HUES48 (cell line): Measurements from ENCODE around the gene SBK2.
A peak's percentile ranks its signal among the peaks of the same experiment; 100 is the strongest.

Source experiments
- H3K27ac ChIP-seq: one replicate; pipeline ENCODE4 v1.7.0; 2013; ENCODE audit warnings: low read depth, low read length, inconsistent platforms
- H3K27me3 ChIP-seq: 2 replicates; pipeline ENCODE4 v1.6.1; 2013; ENCODE audit warnings: mild to moderate bottlenecking, low read length; ENCODE audit not compliant: control insufficient read depth, insufficient read depth
- H3K36me3 ChIP-seq: 2 replicates; pipeline ENCODE4 v1.6.1; 2013; ENCODE audit warnings: low read length; ENCODE audit not compliant: control insufficient read depth, insufficient read depth
- H3K4me1 ChIP-seq: 2 replicates; pipeline ENCODE4 v1.6.1; 2013; ENCODE audit warnings: mild to moderate bottlenecking, low read length; ENCODE audit not compliant: control insufficient read depth, insufficient read depth
- H3K4me3 ChIP-seq: 2 replicates; pipeline ENCODE4 v1.5.1; 2013; ENCODE audit warnings: mild to moderate bottlenecking, low read depth, low read length
- H3K9ac ChIP-seq: 2 replicates; pipeline ENCODE4 v1.6.1; 2013; ENCODE audit warnings: mild to moderate bottlenecking, low read depth, low read length, moderate library complexity
- H3K9me3 ChIP-seq: 2 replicates; pipeline ENCODE4 v1.6.1; 2013; ENCODE audit warnings: low read length; ENCODE audit not compliant: control insufficient read depth, insufficient read depth

Gene SBK2

DNA sequence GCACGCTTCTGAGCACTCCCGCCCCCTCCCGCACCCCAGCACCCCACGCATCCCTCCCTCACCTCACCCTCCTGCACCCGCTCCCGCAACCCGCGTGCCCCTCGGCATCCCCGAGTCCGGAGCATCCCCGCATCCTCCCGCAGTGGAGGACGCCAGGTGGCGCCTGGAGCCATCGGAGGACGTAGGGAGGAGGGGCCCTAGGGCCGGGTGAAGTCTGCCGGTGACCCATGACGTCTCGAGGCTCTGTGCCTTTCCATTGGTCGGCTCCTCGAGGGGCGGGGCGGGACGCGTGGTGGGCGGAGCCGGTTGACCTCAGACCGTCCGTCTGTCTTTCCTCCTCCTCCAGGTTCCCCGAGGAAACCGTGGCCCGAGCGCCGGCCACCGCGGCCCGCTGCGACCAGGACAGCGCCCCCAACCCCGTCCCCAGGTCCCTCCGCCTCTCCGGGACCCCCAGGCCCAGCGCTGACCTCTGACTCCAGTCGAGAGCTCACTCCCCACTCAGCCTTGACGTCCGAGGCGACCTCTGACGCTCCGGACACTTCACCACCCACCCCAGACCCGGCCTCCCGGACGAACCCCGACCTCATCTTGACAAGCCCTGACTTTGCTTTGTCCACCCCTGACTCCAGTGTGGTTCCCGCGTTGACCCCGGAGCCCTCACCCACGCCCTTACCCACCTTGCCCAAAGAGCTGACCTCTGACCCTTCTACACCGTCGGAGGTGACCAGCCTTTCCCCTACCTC, 19.9 kb downstream of the SBK2 start:
- Histone ChIP-seq H3K36me3 (no peaks in the 10 kb centered on the region), H3K27ac (no peak overlapping the region), H3K4me1 (no peaks in the 10 kb centered on the region), H3K9me3 (no peaks in the 10 kb centered on the region), H3K4me3 (peak overlapping the region; percentile 25; the same call in 1 of the 2 replicates), H3K27me3 (no peaks in the 10 kb centered on the region), H3K9ac (no peak overlapping the region)

- Histone ChIP-seq H3K27me3 (peaks cover 21% of the 10 kb centered on the region), H3K36me3 (no peaks in the 10 kb centered on the region), H3K9ac (no peak overlapping the region), H3K4me3 (no peak overlapping the region), H3K4me1 (no peaks in the 10 kb centered on the region), H3K27ac (no peak overlapping the region), H3K9me3 (peaks cover 2% of the 10 kb centered on the region; the same call in 1 of the 2 replicates)
Measured at GRCh38 chr19:55508120-55508519, 28.8 kb downstream of the SBK2 start.

DNA sequence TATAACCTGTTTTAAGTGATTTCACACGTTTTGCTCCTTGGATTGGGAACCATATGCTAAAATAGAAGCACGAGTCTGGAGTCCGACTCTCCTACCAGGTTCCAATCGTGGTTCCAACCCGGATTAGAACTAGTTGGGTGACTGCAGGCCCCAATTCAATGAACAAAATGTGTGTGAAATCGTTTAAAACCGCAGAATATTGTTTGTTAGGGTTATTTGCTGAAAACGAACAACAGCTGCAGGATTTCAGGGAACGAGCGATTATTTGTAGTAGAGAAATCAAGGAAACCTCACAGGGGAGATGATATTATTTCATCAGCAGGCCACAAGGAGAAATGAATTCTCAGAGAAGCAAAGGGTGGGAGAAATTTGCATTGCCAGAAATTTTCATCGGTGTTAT, 32.0 kb downstream of the SBK2 start:
- H3K9me3 ChIP-seq, result peaks cover 3% of the 10 kb centered on the region; the same call in 1 of the 2 replicates
- no peaks in the 10 kb centered on the region for H3K36me3 ChIP-seq
- no peak overlapping the region for H3K4me3 ChIP-seq
- H3K27me3 ChIP-seq, result peaks cover 37% of the 10 kb centered on the region
- H3K9ac ChIP-seq, result no peak overlapping the region
- no peak overlapping the region for H3K27ac ChIP-seq
- no peaks in the 10 kb centered on the region for H3K4me1 ChIP-seq

GRCh38 chr19:55504252-55504603, 32.7 kb downstream of the SBK2 start:
- Histone ChIP-seq H3K27me3 (peaks cover 37% of the 10 kb centered on the region), H3K36me3 (no peaks in the 10 kb centered on the region), H3K9ac (no peak overlapping the region), H3K9me3 (peaks cover 3% of the 10 kb centered on the region; the same call in 1 of the 2 replicates), H3K27ac (no peak overlapping the region), H3K4me3 (no peak overlapping the region), H3K4me1 (no peaks in the 10 kb centered on the region)

GRCh38 chr19:55503502-55504251, 33.3 kb downstream of the SBK2 start:
- Histone ChIP-seq H3K36me3 (no peaks in the 10 kb centered on the region), H3K4me3 (peak overlapping the region; percentile 51), H3K9me3 (peaks cover 3% of the 10 kb centered on the region; the same call in 1 of the 2 replicates), H3K9ac (no peak overlapping the region), H3K4me1 (no peaks in the 10 kb centered on the region), H3K27ac (no peak overlapping the region), H3K27me3 (peaks cover 34% of the 10 kb centered on the region)

DNA sequence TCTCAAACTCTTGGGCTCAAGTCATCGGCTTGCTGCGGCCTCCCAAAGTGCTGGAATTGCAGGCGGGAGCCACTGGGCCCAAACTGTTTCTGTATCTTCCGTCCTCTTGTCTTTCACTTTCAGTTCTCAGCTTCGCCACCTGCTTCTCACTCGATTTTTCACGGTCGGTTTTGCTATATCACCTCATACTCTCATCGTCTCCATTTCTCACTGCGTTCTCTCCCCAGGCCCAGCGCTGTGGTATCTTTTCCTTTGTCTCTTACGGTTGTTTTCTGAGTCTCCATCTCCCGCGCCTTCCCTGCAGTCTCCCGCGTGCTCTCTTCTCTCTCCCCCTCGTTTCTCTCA, 33.8 kb downstream of the SBK2 start:
- no peak overlapping the region for H3K9ac ChIP-seq
- no peaks in the 10 kb centered on the region for H3K4me1 ChIP-seq
- H3K9me3 ChIP-seq, result peaks cover 3% of the 10 kb centered on the region; the same call in 1 of the 2 replicates
- no peak overlapping the region for H3K4me3 ChIP-seq
- no peaks in the 10 kb centered on the region for H3K36me3 ChIP-seq
- H3K27me3 ChIP-seq, result peaks cover 34% of the 10 kb centered on the region
- no peak overlapping the region for H3K27ac ChIP-seq

DNA sequence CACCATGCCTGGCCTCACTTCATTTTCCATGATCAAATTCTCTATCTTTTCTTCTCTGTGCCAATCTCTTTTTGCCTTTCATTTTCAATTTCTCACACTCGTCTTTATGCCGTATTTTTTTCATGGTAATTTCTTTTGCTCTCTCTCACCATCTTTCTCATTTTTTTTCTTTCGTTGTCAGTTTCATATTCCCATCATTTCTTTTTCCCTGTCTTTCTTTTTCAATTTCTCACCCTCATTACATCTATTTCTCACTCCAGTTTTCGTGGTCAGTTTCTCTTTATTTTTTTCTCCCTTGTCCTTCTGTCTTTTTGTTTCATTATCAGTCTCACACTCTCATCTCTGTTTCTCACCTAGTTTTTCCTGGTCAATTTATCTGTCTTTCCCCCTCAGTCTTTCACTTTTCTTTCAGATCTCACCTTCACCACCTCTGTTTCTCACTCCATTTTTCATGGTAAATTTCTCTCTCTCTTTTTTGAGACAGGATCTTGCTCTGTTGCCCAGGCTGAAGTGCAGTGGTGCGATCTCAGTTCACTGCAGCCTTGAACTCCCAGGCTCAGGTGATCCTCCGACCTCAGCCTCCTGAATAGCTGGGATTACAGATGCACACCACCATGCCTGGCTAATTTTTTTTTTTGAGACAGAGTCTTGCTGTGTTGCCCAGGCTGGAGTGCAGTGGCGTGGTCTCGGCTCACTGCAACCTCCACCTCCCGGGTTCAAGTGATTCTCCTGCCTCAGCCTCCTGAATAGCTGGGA, 34.6 kb downstream of the SBK2 start:
- Histone ChIP-seq H3K4me1 (no peaks in the 10 kb centered on the region), H3K9me3 (peaks cover 3% of the 10 kb centered on the region; the same call in 1 of the 2 replicates), H3K27ac (no peak overlapping the region), H3K27me3 (peaks cover 34% of the 10 kb centered on the region), H3K9ac (no peak overlapping the region), H3K36me3 (no peaks in the 10 kb centered on the region), H3K4me3 (no peak overlapping the region)

GRCh38 chr19:55500368-55500952, 36.5 kb downstream of the SBK2 start:
- peaks cover 3% of the 10 kb centered on the region; the same call in 1 of the 2 replicates for H3K9me3 ChIP-seq
- no peak overlapping the region for H3K27ac ChIP-seq
- H3K4me1 ChIP-seq, result no peaks in the 10 kb centered on the region
- no peaks in the 10 kb centered on the region for H3K36me3 ChIP-seq
- no peak overlapping the region for H3K9ac ChIP-seq
- H3K4me3 ChIP-seq, result no peak overlapping the region
- peaks cover 34% of the 10 kb centered on the region for H3K27me3 ChIP-seq

- Histone ChIP-seq H3K4me3 (no peak overlapping the region), H3K9me3 (peaks cover 3% of the 10 kb centered on the region; the same call in 1 of the 2 replicates), H3K27ac (no peak overlapping the region), H3K4me1 (no peaks in the 10 kb centered on the region), H3K9ac (no peak overlapping the region), H3K27me3 (peaks cover 18% of the 10 kb centered on the region), H3K36me3 (no peaks in the 10 kb centered on the region)
Measured at GRCh38 chr19:55498246-55498840, 38.6 kb downstream of the SBK2 start.

DNA sequence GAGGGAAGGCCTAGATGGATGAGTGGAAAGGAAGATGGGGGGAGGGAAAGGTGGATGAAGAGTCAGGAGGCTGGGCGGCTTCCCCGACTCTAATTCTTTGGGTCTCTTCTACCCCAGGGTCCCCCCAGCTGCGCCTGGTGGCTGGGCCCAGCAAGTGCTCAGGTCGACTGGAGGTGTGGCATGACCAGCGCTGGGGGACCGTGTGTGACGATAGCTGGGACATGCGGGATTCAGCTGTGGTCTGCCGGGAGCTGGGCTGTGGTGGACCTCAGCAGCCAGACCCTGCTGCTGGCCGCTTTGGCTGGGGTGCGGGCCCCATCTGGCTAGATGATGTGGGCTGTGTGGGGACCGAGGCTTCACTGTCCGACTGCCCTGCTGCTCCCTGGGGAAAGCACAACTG, 39.2 kb downstream of the SBK2 start:
- no peak overlapping the region for H3K4me3 ChIP-seq
- H3K9ac ChIP-seq, result no peak overlapping the region
- H3K9me3 ChIP-seq, result no peaks in the 10 kb centered on the region
- H3K27ac ChIP-seq, result no peak overlapping the region
- H3K4me1 ChIP-seq, result no peaks in the 10 kb centered on the region
- no peaks in the 10 kb centered on the region for H3K36me3 ChIP-seq
- peaks cover 13% of the 10 kb centered on the region for H3K27me3 ChIP-seq
